HepG2 (cell line): ENCODE data around the gene CDCP2. TPM values are rescaled to one million over a fixed set of nuclear protein-coding genes. Genes with fewer than 3 reads are reported as not detected.

ENCODE experiments used
- EZH2 ChIP-seq: conservative IDR thresholded peaks from 2 replicates; pipeline ENCODE4 v1.6.1; 2012; ENCODE audit warnings: mild to moderate bottlenecking, low read depth, low read length, moderate library complexity
- FOXA1 ChIP-seq, 2 experiments: fragments of 450-650 bp in 1 of 2; sonication (generic) in 1 of 2; formaldehyde crosslinking in 1 of 2; IDR thresholded peaks; 2 replicates each; pipeline versions ENCODE4 v1.4.0 to v1.6.1; 2016 to 2020; ENCODE audit warnings: missing genetic modification reagents in 1 of 2
- HDAC1 ChIP-seq: sonication (generic); formaldehyde crosslinking; IDR thresholded peaks from 2 replicates; pipeline ENCODE4 v1.5.1; 2020; ENCODE audit warnings: mild to moderate bottlenecking, missing genetic modification reagents
- IRX3 ChIP-seq: sonication (generic); formaldehyde crosslinking; IDR thresholded peaks from 2 replicates; pipeline ENCODE4 v1.8.1; 2023; ENCODE audit warnings: mild to moderate bottlenecking, low read depth, missing genetic modification reagents, borderline replicate concordance
- JUNB ChIP-seq: sonication (generic); formaldehyde crosslinking; IDR thresholded peaks from 2 replicates; pipeline ENCODE4 v1.8.0; 2022; ENCODE audit warnings: missing genetic modification reagents, mild to moderate bottlenecking, borderline replicate concordance
- KLF6 ChIP-seq: IDR thresholded peaks from 2 replicates; pipeline ENCODE4 v1.8.0; 2016; ENCODE audit warnings: missing biosample characterization, missing genetic modification reagents
- MEF2D ChIP-seq: sonication (generic); formaldehyde crosslinking; IDR thresholded peaks from 2 replicates; pipeline ENCODE4 v1.5.1; 2020; ENCODE audit warnings: mild to moderate bottlenecking, missing genetic modification reagents
- MTA1 ChIP-seq: sonication (generic); formaldehyde crosslinking; IDR thresholded peaks from 2 replicates; pipeline ENCODE4 v1.4.0; 2020; ENCODE audit warnings: missing genetic modification reagents, mild to moderate bottlenecking, borderline replicate concordance
- TAF15 ChIP-seq: fragments of 200-400 bp; formaldehyde crosslinking; IDR thresholded peaks from one replicate; pipeline ENCODE4 v1.6.1; 2018; ENCODE audit warnings: mild to moderate bottlenecking, low read depth, low read length; ENCODE audit not compliant: poor library complexity, severe bottlenecking
- ZNF180 ChIP-seq: sonication (generic); formaldehyde crosslinking; IDR thresholded peaks from 2 replicates; pipeline ENCODE4 v1.4.0; 2020; ENCODE audit warnings: low read depth, missing genetic modification reagents, borderline replicate concordance
- ZNF619 ChIP-seq: sonication (generic); formaldehyde crosslinking; IDR thresholded peaks from 2 replicates; pipeline ENCODE4 v1.4.0; 2020; ENCODE audit warnings: mild to moderate bottlenecking, missing genetic modification reagents
- ZNF660 ChIP-seq: sonication (generic); formaldehyde crosslinking; IDR thresholded peaks from 2 replicates; pipeline ENCODE4 v1.5.1; 2020; ENCODE audit warnings: mild to moderate bottlenecking, low read depth, missing genetic modification reagents, borderline replicate concordance
- ZNF790 ChIP-seq: sonication (generic); formaldehyde crosslinking; IDR thresholded peaks from 2 replicates; pipeline ENCODE4 v1.8.0; 2022; ENCODE audit warnings: missing genetic modification reagents, mild to moderate bottlenecking, borderline replicate concordance
- polyA plus RNA-seq, 8 experiments: library from polyadenylated mRNA; depleted of rRNA in 3 of 8; stranded (reverse) in 7 of 8; unstranded in 1 of 8; fragments of >200 nt; fragmentation: Illumina TruSeq in 4 of 8; extraction: Trizol in 4 of 8; gene quantifications; 2 replicates each; pipeline versions ENCODE4 v1.2.1 to v1.2.3, GENCODE V29; 2011 to 2016; ENCODE audit warnings: low read depth in 4 of 8, missing spikeins in 1 of 8, mixed read lengths in 1 of 8; ENCODE audit not compliant: insufficient read depth in 1 of 8
- total RNA-seq, 5 experiments: library from RNA; depleted of rRNA; stranded (reverse); fragments of >200 nt; fragmentation: Illumina TruSeq; extraction: Trizol; gene quantifications; 2 replicates each; pipeline ENCODE4 v1.2.3, GENCODE V29; 2016; ENCODE audit warnings: low read depth in 1 of 5
- TF ChIP-seq, protein P1 (sequence below): sonication (generic); formaldehyde crosslinking; IDR thresholded peaks from 2 replicates; pipeline ENCODE4 v1.8.1; 2023; ENCODE audit warnings: mild to moderate bottlenecking, missing genetic modification reagents
- TF ChIP-seq, protein P2 (sequence below): sonication (generic); formaldehyde crosslinking; IDR thresholded peaks from 2 replicates; pipeline ENCODE4 v1.5.1; 2020; ENCODE audit warnings: missing genetic modification reagents, mild to moderate bottlenecking, borderline replicate concordance
- TF ChIP-seq, protein P3 (sequence below): sonication (generic); formaldehyde crosslinking; IDR thresholded peaks from 2 replicates; pipeline ENCODE4 v1.8.0; 2022; ENCODE audit warnings: mild to moderate bottlenecking, missing genetic modification reagents
- TF ChIP-seq, protein P4 (sequence below): sonication (generic); formaldehyde crosslinking; IDR thresholded peaks from 2 replicates; pipeline ENCODE4 v1.4.0; 2020; ENCODE audit warnings: mild to moderate bottlenecking, missing genetic modification reagents
- TF ChIP-seq, protein P5 (sequence below): IDR thresholded peaks from 2 replicates; pipeline ENCODE4 v1.6.1; 2016; ENCODE audit warnings: missing genetic modification reagents, missing compliant biosample characterization
- TF ChIP-seq, protein P6 (sequence below): sonication (generic); formaldehyde crosslinking; IDR thresholded peaks from 2 replicates; pipeline ENCODE4 v1.4.0; 2020; ENCODE audit warnings: mild to moderate bottlenecking, missing genetic modification reagents

Gene CDCP2
- total and polyA plus RNA-seq, 2 of the 13 experiments (the other 11 are each of a cell fraction or from before 2014, with no cell fraction given) = not detected

DNA sequence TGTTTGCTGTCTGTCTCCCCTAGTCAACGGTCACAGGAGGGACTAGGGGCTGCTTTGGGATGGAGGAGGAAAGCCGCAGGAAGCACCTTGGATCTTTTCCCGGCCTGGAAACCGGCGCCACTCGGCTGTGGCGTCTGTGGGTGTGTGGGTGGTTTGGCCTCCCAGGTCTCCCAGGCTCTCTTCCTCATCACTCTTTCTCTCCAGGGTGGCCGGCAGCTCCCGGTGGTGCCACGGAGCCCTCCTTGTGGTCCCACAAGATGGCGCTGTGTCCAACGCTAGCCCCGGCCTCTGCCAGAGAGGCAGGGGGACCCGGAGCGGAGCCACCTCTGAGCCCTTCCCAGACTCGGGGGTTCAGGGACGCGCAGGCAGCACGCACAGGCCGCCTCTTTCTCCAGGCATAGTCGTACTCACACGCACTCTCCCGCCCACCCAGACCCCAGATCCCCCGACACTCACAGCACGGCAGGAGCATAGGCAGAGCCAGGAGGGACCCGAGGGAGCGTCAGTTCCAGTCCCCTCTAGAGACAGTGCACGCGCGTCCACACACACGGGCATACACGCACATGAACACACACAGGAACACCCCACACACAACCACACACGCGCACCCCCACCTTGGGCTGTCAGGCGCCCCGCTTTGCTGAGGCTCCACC is 31.2 kb downstream of the CDCP2 start (continued):
- TF ChIP-seq, protein P1, sequence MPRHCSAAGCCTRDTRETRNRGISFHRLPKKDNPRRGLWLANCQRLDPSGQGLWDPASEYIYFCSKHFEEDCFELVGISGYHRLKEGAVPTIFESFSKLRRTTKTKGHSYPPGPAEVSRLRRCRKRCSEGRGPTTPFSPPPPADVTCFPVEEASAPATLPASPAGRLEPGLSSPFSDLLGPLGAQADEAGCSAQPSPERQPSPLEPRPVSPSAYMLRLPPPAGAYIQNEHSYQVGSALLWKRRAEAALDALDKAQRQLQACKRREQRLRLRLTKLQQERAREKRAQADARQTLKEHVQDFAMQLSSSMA = no peak
- TF ChIP-seq ZNF660 (CRISPR knock-in tag) (no peak), ZNF619 (CRISPR knock-in tag) (no peak), JUNB (CRISPR knock-in tag) (no peak), MTA1 (CRISPR knock-in tag) (no peak), EZH2 (no peak), IRX3 (CRISPR knock-in tag) (no peak), MEF2D (CRISPR knock-in tag) (no peak), HDAC1 (CRISPR knock-in tag) (peak; percentile 62), ZNF180 (no peak), KLF6 (CRISPR knock-in tag) (no peak), ZNF790 (CRISPR knock-in tag) (no peak), FOXA1 (IDR thresholded peaks at IDR 0.05) (no peak), FOXA1 (CRISPR knock-in tag; IDR thresholded peaks at IDR 0.05) (no peak), TAF15 (no peak)
- TF ChIP-seq, protein P2, sequence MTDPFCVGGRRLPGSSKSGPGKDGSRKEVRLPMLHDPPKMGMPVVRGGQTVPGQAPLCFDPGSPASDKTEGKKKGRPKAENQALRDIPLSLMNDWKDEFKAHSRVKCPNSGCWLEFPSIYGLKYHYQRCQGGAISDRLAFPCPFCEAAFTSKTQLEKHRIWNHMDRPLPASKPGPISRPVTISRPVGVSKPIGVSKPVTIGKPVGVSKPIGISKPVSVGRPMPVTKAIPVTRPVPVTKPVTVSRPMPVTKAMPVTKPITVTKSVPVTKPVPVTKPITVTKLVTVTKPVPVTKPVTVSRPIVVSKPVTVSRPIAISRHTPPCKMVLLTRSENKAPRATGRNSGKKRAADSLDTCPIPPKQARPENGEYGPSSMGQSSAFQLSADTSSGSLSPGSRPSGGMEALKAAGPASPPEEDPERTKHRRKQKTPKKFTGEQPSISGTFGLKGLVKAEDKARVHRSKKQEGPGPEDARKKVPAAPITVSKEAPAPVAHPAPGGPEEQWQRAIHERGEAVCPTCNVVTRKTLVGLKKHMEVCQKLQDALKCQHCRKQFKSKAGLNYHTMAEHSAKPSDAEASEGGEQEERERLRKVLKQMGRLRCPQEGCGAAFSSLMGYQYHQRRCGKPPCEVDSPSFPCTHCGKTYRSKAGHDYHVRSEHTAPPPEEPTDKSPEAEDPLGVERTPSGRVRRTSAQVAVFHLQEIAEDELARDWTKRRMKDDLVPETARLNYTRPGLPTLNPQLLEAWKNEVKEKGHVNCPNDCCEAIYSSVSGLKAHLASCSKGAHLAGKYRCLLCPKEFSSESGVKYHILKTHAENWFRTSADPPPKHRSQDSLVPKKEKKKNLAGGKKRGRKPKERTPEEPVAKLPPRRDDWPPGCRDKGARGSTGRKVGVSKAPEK (CRISPR knock-in tag) = no peak
- TF ChIP-seq, protein P3, sequence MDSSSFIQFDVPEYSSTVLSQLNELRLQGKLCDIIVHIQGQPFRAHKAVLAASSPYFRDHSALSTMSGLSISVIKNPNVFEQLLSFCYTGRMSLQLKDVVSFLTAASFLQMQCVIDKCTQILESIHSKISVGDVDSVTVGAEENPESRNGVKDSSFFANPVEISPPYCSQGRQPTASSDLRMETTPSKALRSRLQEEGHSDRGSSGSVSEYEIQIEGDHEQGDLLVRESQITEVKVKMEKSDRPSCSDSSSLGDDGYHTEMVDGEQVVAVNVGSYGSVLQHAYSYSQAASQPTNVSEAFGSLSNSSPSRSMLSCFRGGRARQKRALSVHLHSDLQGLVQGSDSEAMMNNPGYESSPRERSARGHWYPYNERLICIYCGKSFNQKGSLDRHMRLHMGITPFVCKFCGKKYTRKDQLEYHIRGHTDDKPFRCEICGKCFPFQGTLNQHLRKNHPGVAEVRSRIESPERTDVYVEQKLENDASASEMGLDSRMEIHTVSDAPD (CRISPR knock-in tag) = no peak
- TF ChIP-seq, protein P4, sequence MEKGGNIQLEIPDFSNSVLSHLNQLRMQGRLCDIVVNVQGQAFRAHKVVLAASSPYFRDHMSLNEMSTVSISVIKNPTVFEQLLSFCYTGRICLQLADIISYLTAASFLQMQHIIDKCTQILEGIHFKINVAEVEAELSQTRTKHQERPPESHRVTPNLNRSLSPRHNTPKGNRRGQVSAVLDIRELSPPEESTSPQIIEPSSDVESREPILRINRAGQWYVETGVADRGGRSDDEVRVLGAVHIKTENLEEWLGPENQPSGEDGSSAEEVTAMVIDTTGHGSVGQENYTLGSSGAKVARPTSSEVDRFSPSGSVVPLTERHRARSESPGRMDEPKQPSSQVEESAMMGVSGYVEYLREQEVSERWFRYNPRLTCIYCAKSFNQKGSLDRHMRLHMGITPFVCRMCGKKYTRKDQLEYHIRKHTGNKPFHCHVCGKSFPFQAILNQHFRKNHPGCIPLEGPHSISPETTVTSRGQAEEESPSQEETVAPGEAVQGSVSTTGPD = peak; percentile 45; the same call in 1 of the 2 replicates
- TF ChIP-seq, protein P5, sequence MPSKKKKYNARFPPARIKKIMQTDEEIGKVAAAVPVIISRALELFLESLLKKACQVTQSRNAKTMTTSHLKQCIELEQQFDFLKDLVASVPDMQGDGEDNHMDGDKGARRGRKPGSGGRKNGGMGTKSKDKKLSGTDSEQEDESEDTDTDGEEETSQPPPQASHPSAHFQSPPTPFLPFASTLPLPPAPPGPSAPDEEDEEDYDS = 0 out of 2 replicates have a peak, but pooled peaks have one; percentile 15
- TF ChIP-seq, protein P6, sequence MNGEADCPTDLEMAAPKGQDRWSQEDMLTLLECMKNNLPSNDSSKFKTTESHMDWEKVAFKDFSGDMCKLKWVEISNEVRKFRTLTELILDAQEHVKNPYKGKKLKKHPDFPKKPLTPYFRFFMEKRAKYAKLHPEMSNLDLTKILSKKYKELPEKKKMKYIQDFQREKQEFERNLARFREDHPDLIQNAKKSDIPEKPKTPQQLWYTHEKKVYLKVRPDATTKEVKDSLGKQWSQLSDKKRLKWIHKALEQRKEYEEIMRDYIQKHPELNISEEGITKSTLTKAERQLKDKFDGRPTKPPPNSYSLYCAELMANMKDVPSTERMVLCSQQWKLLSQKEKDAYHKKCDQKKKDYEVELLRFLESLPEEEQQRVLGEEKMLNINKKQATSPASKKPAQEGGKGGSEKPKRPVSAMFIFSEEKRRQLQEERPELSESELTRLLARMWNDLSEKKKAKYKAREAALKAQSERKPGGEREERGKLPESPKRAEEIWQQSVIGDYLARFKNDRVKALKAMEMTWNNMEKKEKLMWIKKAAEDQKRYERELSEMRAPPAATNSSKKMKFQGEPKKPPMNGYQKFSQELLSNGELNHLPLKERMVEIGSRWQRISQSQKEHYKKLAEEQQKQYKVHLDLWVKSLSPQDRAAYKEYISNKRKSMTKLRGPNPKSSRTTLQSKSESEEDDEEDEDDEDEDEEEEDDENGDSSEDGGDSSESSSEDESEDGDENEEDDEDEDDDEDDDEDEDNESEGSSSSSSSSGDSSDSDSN (CRISPR knock-in tag) = peak; percentile 52; the same call in 1 of the 2 replicates
